GM10266 (cell line): ENCODE results near the gene IFITM5.
"Not testable (repeated sequence)": the region's sequence is repeated elsewhere in the genome, so short reads cannot be mapped to it uniquely, and the experiment has no call there.

ENCODE experiments used
- DNase-seq: peaks from one replicate; pipeline ENCODE4 v3.0.0; 2012; ENCODE audit errors: extremely low spot score
- CTCF ChIP-seq: IDR thresholded peaks from 2 replicates; pipeline ENCODE4 v1.5.1; 2012; ENCODE audit warnings: mild to moderate bottlenecking, low read depth; ENCODE audit not compliant: control insufficient read depth, insufficient read depth; ENCODE audit errors: missing control alignments

IFITM5 gene

GRCh38 chr11:337711-338110, 38.4 kb upstream of the IFITM5 start:
- TF ChIP-seq CTCF: no peak
- no peak for DNase-seq

DNA sequence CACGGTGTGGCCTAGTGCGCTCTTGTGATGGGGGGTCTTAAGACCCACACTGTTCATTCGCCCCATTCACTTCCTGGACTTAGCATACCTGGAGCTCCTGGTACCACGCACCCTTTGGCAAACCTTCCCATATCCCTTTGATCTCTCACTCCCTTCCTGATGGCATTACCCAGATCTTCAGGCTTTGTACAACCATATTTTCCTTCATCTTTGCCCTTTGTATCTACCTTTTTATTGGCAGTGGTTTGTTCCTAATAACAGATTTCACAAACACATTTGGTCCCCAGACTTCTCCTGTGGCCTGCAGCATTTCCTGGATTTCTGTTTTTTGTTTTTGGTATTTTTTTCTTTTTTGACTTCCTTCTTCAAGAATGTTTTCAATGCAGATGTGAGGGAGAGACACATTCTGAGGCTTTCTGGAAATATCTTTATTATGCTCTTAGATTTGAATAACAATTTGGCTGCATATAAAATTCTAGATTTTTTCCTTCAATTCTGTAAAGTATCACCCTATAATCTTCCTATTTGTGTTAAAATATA, 37.4 kb upstream of the IFITM5 start:
- DNase-seq: no peak
- no peak for TF ChIP-seq CTCF

- TF ChIP-seq CTCF: no peak
These were observed 36.7 kb upstream of the IFITM5 start for GRCh38 chr11:335779-336658.

GRCh38 chr11:334264-334994, 35.1 kb upstream of the IFITM5 start:
- DNase-seq: no peak

More at GRCh38 chr11:335779-336658, 36.7 kb upstream of the IFITM5 start:
- no peak for DNase-seq

GRCh38 chr11:333616-334263, 34.4 kb upstream of the IFITM5 start:
- DNase-seq: not testable (repeated sequence)

More at GRCh38 chr11:334264-334994, 35.1 kb upstream of the IFITM5 start:
- no peak for TF ChIP-seq CTCF

DNA sequence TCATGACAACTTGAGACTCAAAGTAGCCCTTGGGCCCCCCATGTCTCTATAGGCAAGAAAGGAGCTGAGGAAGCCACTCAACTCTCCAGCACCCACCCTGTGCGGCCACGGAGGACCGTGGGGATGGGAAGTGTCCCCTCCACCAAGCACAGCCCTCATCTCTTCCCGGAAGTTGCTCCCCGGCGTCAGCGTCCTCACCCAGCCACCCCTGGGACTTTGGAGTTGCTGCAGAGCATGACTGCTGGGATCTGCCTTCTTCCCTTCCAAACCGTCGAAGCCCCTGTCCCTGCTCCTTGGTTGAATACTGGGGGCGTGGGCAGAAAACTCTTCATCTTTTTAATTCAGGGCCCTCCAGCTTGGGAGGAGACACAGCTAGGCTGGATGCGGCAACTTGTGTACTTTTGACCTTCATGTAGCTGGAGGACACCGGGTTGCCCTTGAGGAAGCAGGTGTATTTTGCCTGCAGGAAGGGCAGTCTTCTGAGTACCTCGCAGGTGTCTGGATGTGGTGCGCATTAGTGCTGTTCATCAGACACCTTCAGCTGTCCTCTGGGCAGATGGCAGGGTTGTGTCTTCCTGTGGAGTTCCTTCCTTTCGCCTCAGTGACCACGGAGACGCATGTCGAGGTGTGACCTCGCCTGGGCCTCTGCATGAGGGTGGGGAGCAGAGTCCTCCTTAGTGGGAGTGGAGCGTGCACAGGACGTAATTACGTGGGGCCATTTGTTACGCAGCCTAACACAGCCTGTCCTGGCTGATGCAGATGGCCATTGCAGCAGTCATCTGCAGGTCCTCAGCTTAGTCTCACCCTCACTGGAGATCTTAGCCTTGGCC, 33.5 kb upstream of the IFITM5 start:
- no peak for TF ChIP-seq CTCF
- DNase-seq: no peak

GRCh38 chr11:331358-332060, 32.2 kb upstream of the IFITM5 start:
- no peak for DNase-seq
- TF ChIP-seq CTCF: no peak
